Bone marrow (tissue), 2 donors: ENCODE data around the gene PTPN1.
A peak's percentile ranks its signal among the peaks of the same experiment; 100 is the strongest.
"Not testable (repeated sequence)": the region's sequence is repeated elsewhere in the genome, so short reads cannot be mapped to it uniquely, and the experiment has no call there.

Source experiments
- DNase-seq, 2 donors: peaks; one replicate each; lab custom pipeline; 2025; lab: John Stamatoyannopoulos, UW

The PTPN1 gene

DNA sequence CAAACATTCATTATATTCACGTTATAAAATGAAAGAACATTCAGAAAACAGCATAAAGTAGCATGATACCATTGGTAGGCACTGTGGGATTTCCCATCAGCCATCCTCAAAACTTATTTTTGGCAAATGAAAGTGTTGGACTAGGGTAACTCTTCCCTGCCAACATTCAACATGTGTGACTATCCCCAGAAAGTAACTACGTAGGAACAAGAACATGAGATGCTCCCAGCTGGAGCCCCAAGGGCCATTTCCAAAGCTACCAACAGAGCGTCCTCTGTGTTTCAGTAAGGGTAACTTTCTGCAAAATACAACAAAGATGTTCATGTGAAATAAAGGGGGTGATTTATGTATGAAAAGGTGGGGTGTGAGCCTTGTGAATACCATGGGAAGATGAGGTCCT, 28.4 kb upstream of the PTPN1 start:
- no peak for DNase-seq

DNA sequence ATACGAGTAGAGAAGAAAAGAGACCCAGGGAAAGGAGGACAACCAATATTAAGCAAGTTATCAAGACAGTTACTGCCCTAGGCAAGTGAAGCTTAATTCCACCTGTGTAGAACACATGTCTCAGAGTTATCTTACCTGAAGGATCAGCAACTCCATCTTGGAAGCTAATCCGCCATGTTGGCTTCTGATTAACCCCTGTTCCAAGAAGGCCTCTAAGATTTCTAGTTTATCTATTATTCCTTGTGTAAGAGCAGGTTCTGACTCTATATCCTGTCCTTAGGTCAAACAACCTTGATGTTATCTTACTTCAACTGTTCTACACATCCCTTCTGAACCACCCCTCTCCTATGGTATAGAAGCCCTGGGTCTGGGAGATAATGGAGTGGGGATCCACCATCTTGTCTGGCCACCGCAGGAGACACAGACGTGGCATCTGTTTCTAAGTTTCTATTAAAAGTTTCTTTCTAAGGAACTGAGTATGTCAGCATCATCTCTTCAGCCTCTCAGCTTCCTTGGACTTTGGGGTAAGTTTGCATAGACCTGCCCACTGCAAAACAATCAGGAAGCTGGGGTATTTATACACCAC, 27.7 kb upstream of the PTPN1 start:
- no peak for DNase-seq

DNA sequence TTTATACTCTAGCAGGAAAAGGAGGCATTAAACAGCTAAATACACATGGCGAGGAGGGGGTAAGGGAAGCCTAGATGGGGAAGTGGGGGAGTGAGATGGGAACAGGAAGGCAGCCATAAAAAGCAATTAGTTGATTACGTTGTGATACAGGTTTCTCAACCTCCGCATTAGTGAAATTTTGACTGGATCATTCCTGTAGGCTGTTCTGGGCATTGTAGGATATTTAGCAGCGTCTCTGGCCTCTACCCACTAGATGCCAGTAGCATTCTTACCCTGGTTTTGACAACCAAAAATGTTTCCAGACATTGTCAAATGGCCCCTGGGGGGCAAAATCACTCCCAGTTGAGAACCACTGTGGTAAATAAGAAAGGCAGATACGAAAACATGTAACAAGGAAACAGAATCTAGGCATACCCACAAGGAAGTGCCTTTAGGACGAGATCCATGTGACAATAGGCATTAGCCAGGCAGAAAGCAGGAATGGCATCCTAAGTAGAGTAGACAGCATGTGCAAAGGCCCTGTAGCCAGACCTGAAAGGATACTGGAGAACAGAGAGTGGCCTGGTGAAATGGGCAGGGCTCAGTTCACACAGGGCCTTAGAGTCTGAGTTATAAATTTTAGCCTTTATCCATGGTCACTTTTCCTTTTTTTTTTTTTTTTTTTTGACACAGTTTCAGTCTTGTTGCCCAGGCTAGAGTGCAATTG, 25.8 kb upstream of the PTPN1 start:
- no peak for DNase-seq

DNA sequence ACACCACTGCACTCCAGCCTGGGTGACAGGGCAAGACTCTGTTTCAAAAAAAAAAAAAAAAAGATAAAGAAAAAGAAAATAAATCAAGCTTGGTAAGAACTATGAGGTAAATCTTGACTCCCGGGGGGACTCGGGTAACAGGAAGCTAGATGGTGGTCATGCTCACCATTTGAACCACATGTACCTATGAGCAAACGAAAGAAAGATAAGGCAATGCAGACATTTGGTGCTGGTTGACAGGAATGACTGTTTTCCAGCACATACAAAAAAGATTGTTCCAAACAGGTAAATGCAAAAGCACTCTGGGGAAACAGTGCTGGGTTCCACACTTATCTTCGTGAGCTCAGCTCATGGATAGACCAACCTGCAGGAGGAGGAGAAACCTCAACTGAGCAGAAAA, 22.8 kb upstream of the PTPN1 start:
- no peak for DNase-seq

DNA sequence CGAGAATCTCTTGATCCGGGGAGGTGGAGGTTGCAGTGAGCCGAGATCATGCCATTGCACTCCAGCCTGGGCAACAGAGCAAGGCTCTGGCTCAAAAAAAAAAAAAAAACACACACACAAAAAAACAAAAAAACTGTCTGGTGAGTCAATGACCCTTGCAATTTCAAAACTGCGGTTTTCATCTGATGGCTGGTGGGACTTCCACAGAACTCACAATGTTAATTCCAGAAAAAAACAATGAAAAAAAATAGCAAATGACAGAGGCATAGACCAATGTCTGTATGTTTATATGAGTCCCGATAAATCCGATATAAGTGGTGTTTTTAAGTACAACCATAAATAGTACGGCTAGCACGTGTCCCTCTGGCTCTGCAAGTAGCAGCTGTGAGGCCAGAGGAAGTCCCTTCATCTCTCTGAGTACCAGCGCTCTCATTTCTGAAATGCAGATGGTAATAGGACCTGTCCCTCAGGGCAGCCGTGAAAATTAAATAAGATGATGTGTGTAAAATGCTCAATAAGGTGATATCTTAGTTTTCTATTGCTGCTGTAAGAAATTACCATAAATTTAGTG, 21.9 kb upstream of the PTPN1 start:
- DNase-seq, result no peak

DNA sequence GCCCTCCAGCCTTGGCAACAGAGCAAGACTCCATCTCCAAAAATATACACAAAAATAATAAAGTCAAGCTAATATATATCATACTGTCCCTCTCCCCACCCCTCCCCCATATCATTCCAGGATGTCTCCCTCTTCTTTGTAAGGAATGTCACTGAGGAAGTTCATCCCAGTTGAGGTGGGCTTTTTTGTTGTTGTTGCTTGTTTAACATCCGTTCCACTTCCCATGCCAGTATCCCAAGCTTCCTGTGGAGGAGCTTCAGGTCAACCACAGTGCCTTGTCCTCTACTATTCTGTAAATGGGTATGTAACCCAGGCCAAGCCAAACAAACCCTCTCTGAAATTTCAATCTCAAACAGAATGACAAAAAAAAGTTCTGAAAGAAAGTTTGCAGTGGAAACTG, 19.0 kb upstream of the PTPN1 start:
- no peak for DNase-seq

DNA sequence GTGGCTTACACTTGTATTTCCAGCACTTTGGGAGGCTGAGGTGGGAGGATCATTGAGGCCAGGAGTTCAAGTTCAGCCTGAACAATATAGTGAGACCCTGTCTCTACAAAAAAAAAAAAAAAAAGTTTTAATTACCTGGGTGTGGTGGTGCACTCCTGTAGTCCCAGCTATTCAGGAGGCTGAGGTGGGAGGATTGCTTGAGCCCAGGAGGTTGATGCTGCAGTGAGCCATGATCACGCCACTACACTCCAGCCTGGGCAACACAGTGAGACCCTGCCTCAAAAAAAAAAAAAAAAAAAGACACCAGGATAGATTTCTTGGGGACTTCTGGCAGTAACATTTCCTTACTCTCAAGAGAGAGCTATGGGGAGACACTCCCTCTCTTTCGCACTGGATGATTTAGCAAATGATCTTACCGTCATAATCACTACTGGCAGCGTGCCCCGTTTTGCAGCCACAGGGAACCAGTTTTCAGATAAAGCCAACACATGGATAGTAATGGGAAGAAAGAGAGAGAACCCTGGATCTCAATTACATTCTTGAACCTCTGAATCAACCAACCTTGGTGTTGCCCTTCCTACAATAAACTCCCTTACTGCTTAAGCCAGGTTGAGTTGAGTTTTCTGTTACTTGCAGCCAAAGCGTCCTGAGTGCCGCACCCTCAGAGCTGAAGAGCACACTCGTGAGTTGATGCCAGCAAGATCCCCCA, 18.1 kb upstream of the PTPN1 start:
- DNase-seq, result no peak

DNA sequence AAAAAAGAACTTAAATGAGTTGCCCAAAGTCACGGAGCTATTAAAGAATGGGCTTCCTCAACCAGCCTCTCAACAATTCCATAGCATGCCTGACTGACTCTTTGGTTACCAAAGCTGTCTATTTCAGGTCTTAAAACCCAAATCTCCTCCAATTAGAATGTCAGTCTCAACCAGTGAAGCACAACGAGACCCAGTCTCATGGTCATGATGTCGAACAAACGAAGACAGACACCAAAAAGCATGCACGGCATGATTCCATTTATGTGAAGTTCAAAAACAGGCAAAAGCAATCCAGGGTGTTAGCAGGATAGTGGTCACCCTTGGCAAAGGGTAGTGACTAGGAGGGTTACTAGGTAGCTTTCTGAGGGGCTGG, 16.3 kb upstream of the PTPN1 start:
- DNase-seq, result no peak

DNA sequence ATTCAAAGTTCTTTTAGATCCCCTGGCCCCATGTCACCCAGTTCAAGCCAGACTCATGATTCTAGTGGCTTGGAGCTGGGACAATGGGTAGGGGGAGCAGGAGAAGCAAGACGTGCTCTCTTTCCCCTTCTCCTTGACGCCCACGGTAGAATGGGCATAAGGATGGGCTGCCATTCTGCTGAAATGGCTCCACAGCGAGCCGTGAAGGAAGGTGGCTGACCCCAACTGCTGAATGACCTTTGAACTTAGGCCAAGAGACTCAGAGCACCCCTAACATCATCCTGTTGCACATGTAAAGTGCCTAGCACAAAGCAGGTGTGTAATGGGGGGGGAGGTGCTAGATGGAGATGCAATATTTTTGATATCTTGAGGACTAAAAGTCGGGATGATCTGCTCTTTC, 15.8 kb upstream of the PTPN1 start:
- DNase-seq, result no peak

DNA sequence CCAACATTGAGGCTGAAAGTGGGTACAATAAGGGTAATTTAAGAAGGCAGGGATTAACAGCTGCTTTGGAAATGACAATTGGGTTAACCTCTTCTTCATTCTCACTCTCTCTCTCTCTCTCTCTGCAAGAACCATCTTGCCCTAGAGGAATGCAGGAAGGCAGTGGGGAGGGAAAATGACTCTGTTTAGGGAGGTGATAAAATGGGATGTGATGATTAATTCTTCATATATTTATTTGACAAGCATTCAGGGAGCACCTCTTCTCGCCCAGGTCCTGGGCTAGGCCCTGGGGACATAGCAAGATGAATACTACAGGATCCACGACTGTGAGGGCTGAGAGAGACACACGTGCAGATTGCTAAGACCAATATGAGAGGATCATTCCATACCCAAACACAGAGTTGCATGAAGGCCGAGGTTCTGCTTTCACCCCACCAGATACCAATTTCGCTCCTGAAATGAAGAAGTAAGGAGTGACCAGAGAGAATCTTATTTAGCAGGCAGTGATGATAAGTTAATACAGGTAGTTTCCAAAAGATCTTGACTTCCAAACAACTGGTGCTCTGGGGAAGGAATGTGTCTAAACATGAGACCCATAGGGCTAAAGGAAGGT, 13.3 kb upstream of the PTPN1 start:
- DNase-seq, result no peak

DNA sequence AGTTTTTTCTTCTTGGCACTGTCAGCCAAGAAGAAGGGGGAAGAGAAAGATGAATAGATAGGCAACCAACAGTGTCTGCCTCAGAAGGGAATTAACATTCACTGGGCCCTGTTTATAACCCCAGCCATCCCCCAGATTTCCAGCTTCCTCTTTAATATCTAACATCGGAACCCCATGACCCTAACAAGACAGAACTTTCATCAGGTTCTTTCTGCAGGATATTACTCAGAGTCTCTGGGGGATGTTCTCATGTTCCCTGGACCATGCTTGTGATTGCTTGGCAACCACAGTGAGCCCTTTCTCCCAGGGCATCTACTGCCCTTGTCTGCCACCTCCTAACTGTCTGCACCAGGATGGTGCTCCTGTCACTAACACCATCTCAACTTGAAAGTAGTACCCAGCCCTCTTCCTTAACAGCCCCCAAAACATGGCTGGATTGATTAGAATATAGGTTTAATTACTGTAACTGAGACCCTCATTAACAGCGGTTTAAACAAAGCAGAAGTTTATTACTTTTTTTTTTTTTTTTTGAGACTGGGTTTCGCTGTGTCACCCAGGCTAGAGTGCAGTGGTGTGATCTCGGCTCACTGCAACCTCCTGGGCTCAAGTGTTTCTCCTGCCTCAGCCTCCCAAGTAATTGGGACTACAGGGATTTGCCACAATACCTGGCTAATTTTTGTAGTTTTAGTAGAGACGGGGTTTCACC, 12.0 kb upstream of the PTPN1 start:
- peak; percentile 31 to 69 for DNase-seq

DNA sequence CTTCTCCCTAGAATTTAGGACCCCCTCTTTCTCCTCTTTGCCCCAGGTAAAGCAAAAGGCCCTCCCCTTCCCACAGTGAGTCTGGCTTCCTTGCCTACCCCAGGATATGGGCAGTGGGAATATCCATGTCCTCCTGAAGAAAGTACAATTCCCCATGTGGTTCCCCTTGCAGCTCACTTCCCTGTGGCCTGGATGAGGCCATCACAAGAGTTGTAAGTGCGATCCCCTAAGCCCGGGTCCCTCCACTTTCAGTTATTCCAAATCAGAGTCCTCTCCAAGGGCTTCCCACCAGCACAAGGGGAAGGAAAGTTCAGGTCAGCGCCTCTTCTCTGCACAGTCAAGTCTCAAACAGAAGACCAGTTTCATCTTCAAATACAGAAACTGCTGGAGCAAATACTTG, 10.2 kb upstream of the PTPN1 start:
- no peak for DNase-seq

DNA sequence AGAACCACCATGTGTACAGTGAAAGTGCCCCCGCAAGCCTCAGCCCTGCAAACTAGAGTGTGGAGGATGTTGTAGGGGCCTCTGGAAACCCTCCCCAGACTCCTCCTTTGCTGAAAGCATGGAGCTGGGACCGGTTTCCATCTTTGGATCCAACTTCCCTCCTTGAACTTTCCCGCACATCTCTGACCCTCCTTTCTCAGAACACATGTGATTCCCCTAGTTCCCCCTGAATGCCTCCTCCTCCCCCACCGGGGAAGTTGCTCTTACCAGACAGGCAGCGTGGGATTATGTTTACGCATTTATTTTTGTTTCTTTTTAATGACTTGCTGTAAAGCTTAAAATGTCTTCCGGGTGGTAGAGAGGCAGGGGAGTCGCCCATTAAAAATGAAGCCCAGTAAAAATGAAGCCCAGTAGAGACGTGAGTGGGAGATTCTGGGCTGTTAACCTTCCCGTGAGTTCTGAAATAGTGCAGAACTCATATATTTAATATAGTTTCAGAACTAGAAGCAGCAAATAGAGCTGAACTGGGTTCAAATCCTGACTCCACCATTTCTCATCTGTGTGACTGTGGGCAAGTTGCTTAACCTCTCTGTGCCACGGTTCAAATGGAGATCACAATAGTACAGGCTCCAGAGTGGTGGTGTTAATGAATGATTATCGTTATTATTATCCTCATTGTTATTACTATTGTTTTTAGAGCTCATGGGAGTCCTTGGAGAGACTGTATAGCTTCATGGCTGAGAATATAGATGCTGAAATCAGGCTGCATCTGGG, 8.0 kb upstream of the PTPN1 start:
- no peak for DNase-seq

DNA sequence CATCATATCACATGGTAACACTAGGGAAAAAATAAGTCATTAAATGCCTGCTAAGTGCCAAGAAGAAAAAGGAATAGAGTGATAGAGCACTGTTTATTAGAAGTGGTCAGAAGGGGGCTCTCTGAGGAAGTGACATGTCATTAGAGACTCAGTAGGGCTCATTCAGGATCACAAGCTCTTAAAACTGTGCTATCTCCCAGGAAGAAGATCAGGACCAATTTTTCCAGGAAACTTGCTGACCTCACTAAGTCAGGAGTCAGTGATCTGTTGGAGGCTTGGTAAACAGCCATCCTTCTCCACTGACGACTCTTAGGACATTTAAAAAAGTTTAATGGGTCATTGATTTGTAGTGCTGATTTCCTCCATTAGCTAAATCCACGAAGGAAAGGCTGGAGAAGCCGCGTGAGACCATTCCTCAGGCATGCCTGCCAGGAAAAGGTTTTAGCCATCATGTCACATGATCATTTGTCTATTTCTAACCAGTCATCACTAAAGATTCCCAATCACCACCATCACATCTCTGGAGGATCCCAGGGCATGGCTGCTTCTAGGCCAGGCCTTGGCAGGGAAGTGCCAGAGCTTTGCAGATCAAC, 5.9 kb upstream of the PTPN1 start:
- no peak for DNase-seq

DNA sequence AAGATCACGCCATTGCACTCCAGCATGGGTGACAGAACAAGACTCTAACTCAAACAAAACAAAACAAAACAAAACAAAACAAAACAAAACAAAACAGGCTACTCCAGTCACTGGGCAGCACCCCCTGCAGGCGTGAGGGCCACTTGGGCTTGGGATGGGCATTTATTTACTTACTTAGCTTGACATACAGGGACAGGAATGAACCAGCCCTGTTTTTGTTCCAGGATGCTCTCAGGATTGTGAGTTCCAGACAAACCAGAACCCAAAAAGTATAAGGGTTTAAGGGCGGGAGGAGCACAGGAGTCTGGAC, 4.0 kb upstream of the PTPN1 start:
- DNase-seq, result no peak

DNA sequence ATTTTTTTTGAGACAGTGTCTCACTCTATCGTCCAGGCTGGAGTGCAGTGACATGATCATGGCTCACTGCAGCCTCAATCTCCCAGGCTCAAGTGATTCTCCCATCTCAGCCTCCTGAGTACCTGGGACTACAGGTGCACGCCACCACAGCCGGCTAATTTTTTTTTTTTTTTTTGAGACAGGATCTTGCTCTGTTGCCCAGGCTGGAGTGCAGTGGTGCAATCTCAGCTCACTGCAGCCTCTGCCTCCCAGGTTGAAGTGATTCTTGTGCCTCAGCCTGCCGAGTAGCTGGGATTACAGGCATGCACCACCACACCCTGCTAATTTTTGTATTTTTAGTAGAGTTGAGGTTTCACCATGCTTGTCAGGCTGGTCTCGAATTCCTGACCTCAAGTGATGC, 2.4 kb upstream of the PTPN1 start:
- DNase-seq, result not testable (repeated sequence)

DNA sequence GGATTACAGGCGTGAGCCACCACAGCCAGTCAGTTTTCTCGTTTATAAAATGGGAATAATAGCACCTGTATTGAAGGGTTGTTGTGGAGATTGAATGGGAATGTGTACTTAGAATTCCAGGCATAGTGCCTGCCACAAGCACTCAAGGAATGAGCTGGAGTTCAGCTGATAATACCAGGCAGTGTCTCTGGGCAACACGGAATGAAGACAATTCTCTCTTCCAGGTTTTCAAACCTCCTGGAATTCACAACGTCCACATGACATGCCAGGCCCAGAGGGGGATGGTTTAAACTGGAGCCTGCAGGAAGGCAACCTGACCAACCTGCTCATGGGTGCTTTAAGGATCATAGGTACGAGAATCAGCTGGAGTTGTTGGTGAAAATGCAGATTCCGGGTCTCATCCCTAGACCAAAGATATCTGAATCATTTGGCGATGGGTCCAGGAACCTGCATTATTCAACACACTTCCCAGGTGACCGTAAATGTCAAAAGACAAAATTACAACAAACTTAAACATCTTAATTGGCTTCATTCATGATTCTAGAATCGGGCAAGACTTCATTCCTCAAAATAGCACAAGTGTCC, 1.9 kb upstream of the PTPN1 start:
- no peak for DNase-seq

DNA sequence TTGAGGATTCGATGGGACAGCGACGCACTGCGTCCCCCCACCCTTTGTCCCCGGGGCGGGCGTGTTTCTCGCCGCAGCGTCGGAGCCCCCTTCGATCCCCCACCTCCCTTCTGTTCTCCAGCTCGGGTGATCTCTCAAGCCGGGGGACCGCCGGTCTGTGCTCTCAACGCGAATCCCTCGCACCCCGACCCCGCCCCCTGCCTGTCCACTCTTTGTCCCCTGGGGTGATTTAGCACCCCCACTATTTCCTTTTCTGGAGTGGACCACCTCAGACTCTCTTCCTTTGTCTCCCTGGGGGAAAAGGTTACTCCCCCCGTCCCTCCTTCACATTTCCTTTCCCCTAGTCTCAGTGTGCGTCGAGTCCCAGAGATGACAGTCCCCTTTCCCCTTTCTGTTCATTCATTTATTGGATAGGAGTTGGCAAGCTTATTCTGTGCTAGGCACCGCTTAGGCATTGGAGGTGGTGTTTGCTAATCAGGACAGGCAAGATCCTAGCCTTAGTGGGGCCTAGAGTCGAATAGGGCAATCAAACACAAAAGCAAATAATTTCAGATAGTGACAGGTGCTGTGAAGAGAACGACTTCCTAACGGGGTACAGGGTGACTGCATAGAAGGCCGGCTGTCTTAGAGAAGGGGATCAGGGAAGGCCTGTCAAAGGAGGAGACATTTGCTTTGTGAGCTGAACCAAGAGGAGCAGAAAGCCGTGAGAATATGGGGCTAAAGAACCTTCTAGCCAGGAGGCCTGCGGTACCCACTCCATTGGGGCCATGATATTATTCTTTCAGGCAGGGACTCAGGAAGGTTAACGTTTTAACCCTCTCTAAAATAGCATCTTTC, 741 bp downstream of the PTPN1 start:
- DNase-seq, result peak in 1 of 2 donors; percentile 32

DNA sequence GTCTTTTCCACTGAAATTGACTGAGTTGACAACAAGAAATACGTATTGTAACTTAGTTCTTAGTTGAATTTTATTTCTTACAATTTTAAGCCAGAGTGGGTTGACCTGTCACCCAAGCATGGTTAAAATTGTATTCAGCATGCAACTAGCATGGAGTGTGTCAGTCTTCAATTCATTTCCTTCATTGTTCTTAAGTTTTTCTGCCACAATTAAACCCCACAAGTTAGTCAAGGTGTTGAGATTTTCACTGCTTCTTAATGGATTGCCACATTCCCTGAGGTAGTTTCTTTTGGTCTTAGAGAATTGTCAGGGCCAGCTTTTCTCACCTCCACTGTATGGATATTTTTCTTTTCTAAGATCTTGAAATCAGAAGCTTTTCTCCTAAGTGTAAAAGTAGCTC, 2.1 kb downstream of the PTPN1 start:
- DNase-seq, result no peak
